H1 (cell line): ENCODE results near the gene TIAM2. TPM values are rescaled to one million over a fixed set of nuclear protein-coding genes. Genes with fewer than 3 reads are reported as not detected.

Experiments
- HDAC2 ChIP-seq, 2 experiments: fragments of 300-600 bp in 1 of 2; sonication (generic) in 1 of 2; IDR thresholded peaks; 2 replicates each; pipeline ENCODE4 v1.6.1; 2011 to 2012; ENCODE audit warnings: low read depth in 2 of 2, low read length in 2 of 2, mild to moderate bottlenecking in 2 of 2, moderate library complexity in 2 of 2, borderline replicate concordance in 1 of 2, inconsistent platforms in 1 of 2
- KDM1A ChIP-seq: fragments of 200-600, 300-600 bp; sonication (generic); IDR thresholded peaks from 2 replicates; pipeline ENCODE4 v1.7.1; 2016; ENCODE audit warnings: mild to moderate bottlenecking, low read length, borderline replicate concordance
- SIRT6 ChIP-seq: IDR thresholded peaks from one replicate; pipeline ENCODE4 v1.7.1; 2012; ENCODE audit warnings: low read length, inconsistent platforms
- polyA plus RNA-seq, 7 experiments: library from polyadenylated mRNA; depleted of rRNA in 3 of 7; stranded (reverse) in 5 of 7; unstranded in 2 of 7; fragments of >200 nt in 5 of 7; fragments of 200-250 nt in 2 of 7; gene quantifications; 1 replicate in 5 of 7; 2 replicates in 1 of 7; 4 replicates in 1 of 7; pipeline versions ENCODE4 v1.2.1 to v1.2.3, GENCODE V29; 2011 to 2013; ENCODE audit warnings: missing spikeins in 2 of 7, mixed read lengths in 2 of 7
- total RNA-seq: library from RNA; stranded (reverse); fragmentation: NEBNext Ultra II Directional; extraction: Animal tissue kit (Norgen Biotek cat#: 25700); gene quantifications from 2 replicates; pipeline ENCODE4 v1.2.1, GENCODE V29; 2021

TIAM2 gene
- total and polyA plus RNA-seq, 2 of the 8 experiments (the other 6 are each of a cell fraction or from before 2014, with no cell fraction given): 7.4 to 23.9 TPM

DNA sequence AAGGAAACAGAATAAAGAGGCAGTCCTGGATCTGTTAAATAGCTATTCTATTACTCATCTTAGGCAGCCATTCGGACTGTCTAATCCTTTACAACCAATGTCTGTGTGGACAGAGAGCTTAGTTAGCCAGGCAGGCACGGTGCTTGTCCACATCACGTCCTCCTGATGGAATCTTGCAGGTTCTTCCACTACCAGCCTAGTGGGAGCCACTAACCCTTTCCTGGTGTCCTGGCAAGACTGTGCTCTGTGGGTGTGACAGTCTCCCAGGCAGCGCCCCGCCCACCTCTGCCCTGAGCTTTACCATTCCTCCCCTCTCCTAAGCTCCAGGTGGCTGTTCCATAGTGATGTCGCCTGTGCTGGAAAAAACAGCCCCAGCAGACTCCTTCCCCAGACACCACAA lies 190.4 kb downstream of the TIAM2 start (continued):
- TF ChIP-seq SIRT6: no peak
- TF ChIP-seq HDAC2 (IDR thresholded peaks at IDR 0.05; ENCODE audit: borderline replicate concordance in 1 of 2, low read depth in 2 of 2, low read length in 2 of 2): no peak
- TF ChIP-seq KDM1A: no peak
